H9 (cell line): ENCODE data around the gene PUS3. TPM values are rescaled to one million over a fixed set of nuclear protein-coding genes. Genes with fewer than 3 reads are reported as not detected.

Source experiments
- DNase-seq: peaks from one replicate; pipeline ENCODE4 v3.0.0-alpha.2; 2017
- H2AFZ ChIP-seq: one replicate; pipeline ENCODE4 v1.6.1; 2013; ENCODE audit warnings: mild to moderate bottlenecking, low read length, control low read depth, moderate library complexity
- H2AK5ac ChIP-seq: 2 replicates; pipeline ENCODE4 v1.6.1; 2013; ENCODE audit warnings: low read length, control low read depth, mixed read lengths; ENCODE audit not compliant: insufficient read length
- H2BK120ac ChIP-seq: one replicate; pipeline ENCODE4 v1.6.1; 2013; ENCODE audit warnings: low read depth, mild to moderate bottlenecking, low read length, control low read depth, inconsistent platforms; ENCODE audit not compliant: poor library complexity, severe bottlenecking
- H2BK12ac ChIP-seq: 2 replicates; pipeline ENCODE4 v1.6.1; 2013; ENCODE audit warnings: low read length, control low read depth, mixed read lengths, low read depth; ENCODE audit not compliant: insufficient read length
- H2BK15ac ChIP-seq: 2 replicates; pipeline ENCODE4 v1.6.1; 2013; ENCODE audit warnings: low read depth, low read length, control low read depth
- H2BK20ac ChIP-seq: one replicate; pipeline ENCODE4 v1.6.1; 2013; ENCODE audit warnings: low read depth, mild to moderate bottlenecking, low read length, control low read depth, inconsistent platforms; ENCODE audit not compliant: poor library complexity, severe bottlenecking
- H2BK5ac ChIP-seq: 2 replicates; pipeline ENCODE4 v1.6.1; 2013; ENCODE audit warnings: low read length, control low read depth, mixed read lengths; ENCODE audit not compliant: insufficient read length
- H3K14ac ChIP-seq: 2 replicates; pipeline ENCODE4 v1.6.1; 2013; ENCODE audit warnings: low read length, control low read depth; ENCODE audit not compliant: insufficient read depth
- H3K18ac ChIP-seq: 2 replicates; pipeline ENCODE4 v1.6.1; 2013; ENCODE audit warnings: low read depth, mild to moderate bottlenecking, mixed read lengths, low read length, control low read depth; ENCODE audit not compliant: insufficient read length
- H3K23ac ChIP-seq: 2 replicates; pipeline ENCODE4 v1.6.1; 2013; ENCODE audit warnings: low read length, control low read depth, mixed read lengths, low read depth; ENCODE audit not compliant: insufficient read length
- H3K23me2 ChIP-seq: 2 replicates; pipeline ENCODE4 v1.6.1; 2013; ENCODE audit warnings: low read depth, mild to moderate bottlenecking, mixed read lengths, low read length, control low read depth; ENCODE audit not compliant: insufficient read length, poor library complexity, severe bottlenecking
- H3K27ac ChIP-seq: 2 replicates; pipeline ENCODE4 v1.5.1; 2013; ENCODE audit warnings: low read length, control low read depth, mixed read lengths, low read depth; ENCODE audit not compliant: insufficient read length
- H3K27me3 ChIP-seq: 2 replicates; pipeline ENCODE4 v1.6.1; 2013; ENCODE audit warnings: low read length, control low read depth, inconsistent platforms; ENCODE audit not compliant: insufficient read depth
- H3K4ac ChIP-seq: 2 replicates; pipeline ENCODE4 v1.6.1; 2013; ENCODE audit warnings: low read depth, mild to moderate bottlenecking, control low read depth, inconsistent platforms, low read length, moderate library complexity
- H3K4me1 ChIP-seq: 2 replicates; pipeline ENCODE4 v1.6.1; 2013; ENCODE audit warnings: low read length, control low read depth, inconsistent platforms; ENCODE audit not compliant: insufficient read depth
- H3K4me2 ChIP-seq: 2 replicates; pipeline ENCODE4 v1.6.1; 2013; ENCODE audit warnings: low read length, control low read depth, mixed read lengths; ENCODE audit not compliant: insufficient read length, insufficient read depth
- H3K56ac ChIP-seq: 2 replicates; pipeline ENCODE4 v1.6.1; 2013; ENCODE audit warnings: low read depth, mild to moderate bottlenecking, mixed read lengths, low read length, control low read depth; ENCODE audit not compliant: insufficient read length
- H3K79me1 ChIP-seq: 2 replicates; pipeline ENCODE4 v1.6.1; 2013; ENCODE audit warnings: low read depth, mild to moderate bottlenecking, moderate library complexity, low read length, control low read depth, inconsistent platforms; ENCODE audit not compliant: insufficient read depth, poor library complexity, severe bottlenecking
- H3K79me2 ChIP-seq: 2 replicates; pipeline ENCODE4 v1.6.1; 2013; ENCODE audit warnings: low read length, control low read depth, inconsistent platforms; ENCODE audit not compliant: insufficient read depth
- H3K9ac ChIP-seq: 2 replicates; pipeline ENCODE4 v1.6.1; 2013; ENCODE audit warnings: low read length, control low read depth, mixed read lengths; ENCODE audit not compliant: insufficient read length; ENCODE audit errors: extremely low read depth
- H3K9me3 ChIP-seq: one replicate; pipeline ENCODE4 v1.6.1; 2013; ENCODE audit warnings: low read depth, low read length, inconsistent platforms; ENCODE audit not compliant: control insufficient read depth
- H3T11ph ChIP-seq: one replicate; pipeline ENCODE4 v1.6.1; 2013; ENCODE audit warnings: mild to moderate bottlenecking, low read length, control low read depth, inconsistent platforms
- H4K20me1 ChIP-seq: one replicate; pipeline ENCODE4 v1.6.1; 2013; ENCODE audit not compliant: control insufficient read depth, insufficient read length, insufficient read depth
- H4K5ac ChIP-seq: 2 replicates; pipeline ENCODE4 v1.6.1; 2013; ENCODE audit warnings: low read depth, mild to moderate bottlenecking, mixed read lengths, low read length, control low read depth; ENCODE audit not compliant: insufficient read length
- H4K8ac ChIP-seq: replicated peaks from 2 replicates; pipeline ENCODE4 v1.6.1; 2013; ENCODE audit warnings: low read length, control low read depth, mixed read lengths, low read depth; ENCODE audit not compliant: insufficient read length
- H4K91ac ChIP-seq: 2 replicates; pipeline ENCODE4 v1.6.1; 2013; ENCODE audit warnings: low read depth, mild to moderate bottlenecking, moderate library complexity, mixed read lengths, low read length, control low read depth; ENCODE audit not compliant: insufficient read length
- H3K27ac Mint-ChIP-seq, 3 experiments: 2 replicates in 2 of 3; 3 replicates in 1 of 3; pipeline ENCODE4 v1.8.0; 2020 to 2021; ENCODE audit warnings: mixed read lengths in 3 of 3, mild to moderate bottlenecking in 1 of 3, moderate library complexity in 1 of 3
- H3K27me3 Mint-ChIP-seq: 2 replicates; pipeline ENCODE4 v1.8.0; 2021; ENCODE audit warnings: low read depth, mild to moderate bottlenecking, moderate library complexity, mixed read lengths
- H3K36me3 Mint-ChIP-seq, 3 experiments: 2 replicates in 2 of 3; 3 replicates in 1 of 3; pipeline ENCODE4 v1.8.0; 2020 to 2021; ENCODE audit warnings: low read depth in 3 of 3, mixed read lengths in 3 of 3; ENCODE audit not compliant: insufficient read depth in 1 of 3
- H3K4me1 Mint-ChIP-seq, 2 experiments: 2 replicates each; pipeline ENCODE4 v1.8.0; 2020; ENCODE audit warnings: mixed read lengths in 2 of 2
- H3K4me3 Mint-ChIP-seq, 2 experiments: 2 replicates in 1 of 2; 3 replicates in 1 of 2; pipeline ENCODE4 v1.8.0; 2020 to 2021; ENCODE audit warnings: mild to moderate bottlenecking in 2 of 2, mixed read lengths in 2 of 2, moderate library complexity in 1 of 2
- H3K9me3 Mint-ChIP-seq, 2 experiments: 2 replicates in 1 of 2; 3 replicates in 1 of 2; pipeline ENCODE4 v1.8.0; 2020; ENCODE audit warnings: mild to moderate bottlenecking in 2 of 2, mixed read lengths in 2 of 2, moderate library complexity in 1 of 2
- CTCF ChIP-seq: fragments of 200-600 bp; sonication (generic); conservative IDR thresholded peaks from 3 replicates; pipeline ENCODE4 v1.8.0; 2021; ENCODE audit warnings: antibody characterized with exemption, mild to moderate bottlenecking
- WGBS: extraction: QIAGEN DNeasy Blood & Tissue Kit; methylation state at CpG from one replicate; pipeline ENCODE4 v1.1.7; 2013; ENCODE audit warnings: missing lambda C conversion rate, low lambda C conversion rate, mixed read lengths; ENCODE audit not compliant: insufficient read length; ENCODE audit errors: extremely low coverage; 5-methylcytosine and 5-hydroxymethylcytosine counted together
- total RNA-seq: library from RNA; stranded (reverse); gene quantifications from 2 replicates; pipeline ENCODE4 v1.2.1, GENCODE V29; 2021

PUS3 gene
- total RNA-seq, 1 experiment from 2014 or later, result 20.0 TPM

GRCh38 chr11:125903711-125904659, 979 bp upstream of the PUS3 start, which contains the start of gene DDX25:
DDX25 (plus strand) TSS chr11:125904508; CDS start chr11:125904518, 10 bp downstream.
- H4K5ac ChIP-seq, result no peak within 1 kb of the TSS

More at GRCh38 chr11:125903711-125904659, 979 bp upstream of the PUS3 start, which contains the start of gene DDX25:
- Histone ChIP-seq H3K27ac (no peak within 1 kb of the TSS), H3K79me2 (no peaks in the 10 kb centered on the region; the same call in 1 of the 2 replicates), H2AK5ac (no peak within 1 kb of the TSS), H3K23me2 (peaks cover 11% of the 10 kb centered on the region), H3K18ac (peak within 1 kb of the TSS; percentile 56), H4K91ac (no peak within 1 kb of the TSS), H2BK12ac (no peak within 1 kb of the TSS), H3K9me3 (no peaks in the 10 kb centered on the region), H2BK5ac (no peak within 1 kb of the TSS), H3K27me3 (peaks cover 9% of the 10 kb centered on the region; the same call in 1 of the 2 replicates), H2BK20ac (no peak within 1 kb of the TSS), H2AFZ (no peak within 1 kb of the TSS), H3K79me1 (no peaks in the 10 kb centered on the region), H3K14ac (peak within 1 kb of the TSS; percentile 80; the same call in 1 of the 2 replicates), H3K9ac (no peak within 1 kb of the TSS), H3K56ac (no peak within 1 kb of the TSS), H2BK15ac (no peak within 1 kb of the TSS), H3K4me1 (no peaks in the 10 kb centered on the region; the same call in none of the 2 replicates), H3K4ac (no peak within 1 kb of the TSS), H2BK120ac (no peak within 1 kb of the TSS), H4K20me1 (no peaks in the 10 kb centered on the region), H4K8ac (no peak within 1 kb of the TSS), H3K4me2 (peak within 1 kb of the TSS; percentile 83), H3K23ac (no peak within 1 kb of the TSS), H3T11ph (no peak within 1 kb of the TSS)
- TF ChIP-seq CTCF, result no peak
- peak; percentile 80 for DNase-seq
- H3K36me3 Mint-ChIP-seq, result peaks cover 12 to 28% (median 22%) of the 10 kb centered on the region in 3 experiments
- peaks cover 10 to 16% of the 10 kb centered on the region in 2 experiments for H3K4me1 Mint-ChIP-seq
- peaks cover 33% of the 10 kb centered on the region for H3K27me3 Mint-ChIP-seq
- WGBS, result no CpG with 5 or more reads among the region's 81 CpGs
- H3K9me3 Mint-ChIP-seq, result peaks cover 0 to 6% of the 10 kb centered on the region in 2 experiments; a peak in 1 of 5 replicates
- peak within 1 kb of the TSS; percentile 91 to 97 for H3K4me3 Mint-ChIP-seq
- H3K27ac Mint-ChIP-seq, result peak within 1 kb of the TSS in 1 of 3 experiments; percentile 50; a peak in 2 of 7 replicates
